GM18517 (cell line): ENCODE data around the gene MRPL42.
"Not testable (repeated sequence)": the region's sequence is repeated elsewhere in the genome, so short reads cannot be mapped to it uniquely, and the experiment has no call there.

Experiments used
- ATAC-seq: cut with Tn5 transposase; IDR thresholded peaks from one replicate; pipeline ENCODE4 v1.9.1; 2021; ENCODE audit warnings: mild to moderate bottlenecking, moderate library complexity; ENCODE audit not compliant: unreplicated experiment

The MRPL42 gene

DNA sequence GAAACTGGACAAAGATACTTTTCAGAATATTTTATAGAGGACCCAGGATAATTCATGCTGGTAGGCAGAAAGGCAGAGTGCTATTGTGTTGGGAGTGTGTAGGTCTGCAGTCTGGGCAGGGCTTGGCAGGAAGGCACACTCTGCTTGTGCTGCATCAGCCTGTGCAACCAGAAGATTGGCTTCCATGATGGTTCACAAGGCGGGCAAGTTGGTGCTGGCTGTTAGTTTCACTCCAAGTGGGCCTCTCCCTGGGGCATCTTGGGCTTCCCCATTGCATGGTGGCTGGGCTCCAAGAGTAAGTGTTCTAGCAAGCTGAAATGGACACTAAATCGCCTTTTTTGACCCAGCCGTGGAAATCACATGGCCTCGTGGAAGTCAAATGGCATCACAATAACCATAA lies 23.7 kb upstream of the MRPL42 start:
- no peak for ATAC-seq

DNA sequence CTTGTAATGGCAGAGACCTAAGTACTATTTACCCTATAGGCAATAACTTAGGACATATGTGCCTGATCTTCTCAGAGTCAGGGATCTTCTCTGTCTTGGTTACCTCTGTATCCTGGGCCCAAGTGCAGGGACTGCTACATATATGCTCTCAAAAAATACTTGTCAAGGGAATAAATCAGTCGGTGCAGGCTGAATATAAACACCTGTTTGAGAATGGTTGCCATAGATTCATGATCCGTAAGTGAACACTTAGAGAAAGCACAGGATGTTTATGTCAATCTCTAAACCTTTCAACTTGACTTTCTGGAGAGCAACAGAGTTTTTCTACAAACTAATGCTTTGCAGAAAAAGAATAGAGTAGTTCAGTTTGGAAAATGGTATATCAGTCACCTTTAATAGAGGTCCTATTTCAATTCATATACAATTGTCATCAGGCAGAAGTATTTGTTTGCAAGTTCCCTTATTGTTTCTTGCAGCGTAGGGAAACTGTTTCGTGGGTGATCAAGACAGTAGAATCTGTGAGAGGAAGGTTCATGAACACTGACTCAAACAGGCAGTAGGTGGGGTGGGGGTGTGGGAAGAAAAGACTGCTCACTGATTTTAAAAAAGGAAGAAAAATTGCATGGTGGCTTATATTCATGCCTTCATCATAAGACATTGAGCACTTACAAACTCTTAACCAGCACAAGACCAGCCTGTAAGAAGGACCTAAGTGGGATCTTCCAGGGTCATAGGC lies 19.6 kb upstream of the MRPL42 start:
- no peak for ATAC-seq

DNA sequence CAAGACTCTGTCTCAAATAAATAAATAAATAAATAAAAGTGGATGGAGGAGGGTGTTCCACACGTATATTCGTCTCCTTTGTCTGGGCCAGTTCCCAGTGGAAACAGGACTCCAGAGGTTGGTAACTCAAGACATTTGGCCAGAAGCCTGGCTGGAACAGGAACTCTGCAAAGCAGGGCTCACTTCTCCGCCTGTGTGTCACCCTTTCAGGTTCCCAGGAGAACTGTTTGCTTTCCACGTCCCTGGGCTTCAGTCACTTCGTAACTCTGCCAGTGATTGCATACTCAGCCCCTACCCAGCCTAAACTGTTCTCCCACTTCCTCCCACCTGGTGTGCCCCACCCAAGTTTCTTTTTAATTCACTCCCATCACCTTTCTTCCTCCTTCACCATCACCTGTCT lies 18.5 kb upstream of the MRPL42 start:
- no peak for ATAC-seq

DNA sequence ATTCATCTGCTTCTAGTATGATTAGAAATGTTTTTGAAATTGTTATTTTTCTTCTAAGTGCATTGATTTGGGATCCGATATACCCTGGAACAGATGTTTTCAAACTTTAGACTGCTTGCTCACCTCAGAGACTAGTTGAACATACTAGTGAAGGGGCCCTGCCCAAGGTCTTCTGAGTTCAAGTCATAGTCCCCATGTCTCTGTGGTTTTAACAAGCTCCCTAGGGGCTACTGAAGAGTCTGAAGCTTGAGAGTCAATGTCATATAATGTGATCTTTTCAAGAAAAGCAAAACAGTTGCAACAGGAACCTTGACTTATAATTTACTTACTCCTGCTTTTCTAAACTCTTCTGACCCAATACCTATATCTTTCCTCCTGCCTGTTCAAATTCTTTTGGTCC lies 18.0 kb upstream of the MRPL42 start:
- peak; percentile 91 for ATAC-seq

DNA sequence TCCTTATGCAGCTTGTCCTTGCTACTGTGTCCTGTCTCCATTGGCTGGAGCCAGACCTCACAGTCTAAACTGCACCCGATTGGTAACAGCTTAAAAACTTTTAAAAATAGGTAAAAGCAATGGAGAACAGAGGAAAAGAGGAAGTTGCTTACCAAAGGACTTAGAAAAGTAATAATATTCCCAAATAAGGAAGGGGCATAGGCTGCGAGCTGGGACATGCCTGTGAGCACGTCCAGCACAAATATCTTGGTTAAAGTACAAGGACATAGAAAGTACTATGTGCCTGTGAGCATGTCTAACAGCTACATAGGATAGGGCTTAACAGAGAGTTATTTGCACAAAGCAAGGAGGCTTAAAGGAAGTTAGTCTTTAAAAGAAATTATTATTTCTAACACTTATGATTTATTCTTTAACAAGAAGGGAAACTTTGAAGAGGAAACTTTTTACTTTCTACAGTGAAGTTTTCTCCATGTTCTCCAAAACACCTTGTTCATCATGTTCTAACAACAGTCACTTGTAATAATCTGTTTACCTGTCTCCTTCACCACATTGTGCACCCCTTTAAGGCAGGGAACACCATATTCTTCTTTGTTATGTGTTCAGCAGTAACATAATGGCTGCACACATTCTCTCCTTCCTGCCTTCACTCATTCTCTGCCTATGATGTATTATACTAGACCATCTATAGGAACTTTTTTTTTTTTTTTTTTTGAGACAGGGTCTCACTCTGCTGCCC lies 15.7 kb upstream of the MRPL42 start:
- no peak for ATAC-seq

DNA sequence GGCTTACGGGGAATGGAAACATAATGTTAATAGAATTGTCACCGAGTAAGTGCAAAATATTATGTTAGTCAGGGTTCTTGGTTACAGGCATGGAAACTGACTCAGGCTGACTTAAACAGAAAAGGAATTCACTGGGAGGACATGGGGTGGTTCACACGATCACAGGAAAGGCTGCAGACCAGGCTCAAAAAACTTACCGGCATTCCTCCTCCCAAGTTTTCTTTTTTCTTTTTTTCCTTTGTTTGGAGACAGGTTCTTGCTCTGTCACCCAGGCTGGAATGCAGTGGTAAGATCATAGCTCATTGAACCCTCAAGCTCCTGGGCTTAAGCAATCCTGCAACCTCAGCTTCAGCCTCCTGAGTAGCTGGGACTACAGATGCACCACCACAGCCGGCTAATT lies 13.7 kb upstream of the MRPL42 start:
- no peak for ATAC-seq

DNA sequence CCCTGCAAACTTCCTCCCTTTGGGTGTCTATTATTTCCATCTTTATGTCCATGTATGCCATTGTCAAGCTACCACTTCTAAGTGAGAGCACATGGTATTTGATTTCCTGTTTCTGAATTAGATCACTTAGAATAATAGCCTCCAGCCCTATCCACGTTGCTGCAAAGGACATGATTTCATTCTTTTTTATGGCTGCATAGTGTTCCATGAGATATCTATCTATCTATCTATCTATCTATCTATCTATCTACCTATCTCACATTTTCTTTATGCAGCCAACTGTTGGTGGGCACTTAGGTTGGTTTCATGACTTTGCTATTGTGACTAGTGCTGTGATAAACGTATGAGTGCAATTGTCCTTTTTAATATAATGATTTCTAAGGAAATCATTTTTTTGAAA lies 11.2 kb upstream of the MRPL42 start:
- ATAC-seq, result no peak

DNA sequence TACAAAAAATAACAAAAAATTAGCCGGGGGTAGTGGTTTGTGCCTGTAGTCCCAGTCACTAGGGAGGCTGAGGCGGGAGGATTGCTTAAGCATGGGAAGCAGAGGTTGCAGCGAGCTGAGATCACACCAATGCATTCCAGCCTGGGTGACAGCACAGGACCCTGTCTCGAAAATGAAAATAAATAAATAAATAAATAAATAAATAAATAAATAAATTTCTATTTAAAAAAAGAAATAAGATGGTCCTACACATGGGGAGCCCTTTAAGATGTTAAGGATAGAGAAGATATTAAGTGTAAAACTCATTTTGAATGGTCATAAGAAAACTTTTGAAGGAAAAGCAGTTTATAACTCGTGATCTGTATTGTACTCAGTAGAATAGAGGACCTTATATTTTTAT lies 8.2 kb upstream of the MRPL42 start:
- no peak for ATAC-seq

DNA sequence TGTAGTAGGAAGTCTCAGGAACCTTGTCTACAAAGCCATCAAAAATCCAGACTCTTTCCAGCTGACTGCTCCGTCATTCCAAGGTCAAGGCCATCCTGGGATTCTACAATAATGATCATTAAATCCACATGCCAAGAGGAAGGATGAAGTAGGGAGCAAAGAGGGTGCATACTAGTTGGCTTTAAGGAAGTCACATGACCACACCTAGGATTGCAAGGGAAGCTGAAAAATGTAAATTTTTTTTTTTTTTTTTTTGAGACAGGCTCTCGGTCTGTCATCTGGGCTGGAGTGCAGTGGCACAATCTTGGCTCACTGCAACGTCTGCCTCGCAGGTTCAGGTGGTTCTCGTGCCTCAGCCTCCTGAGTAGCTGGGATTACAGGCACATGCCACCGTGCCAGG lies 7.3 kb upstream of the MRPL42 start:
- no peak for ATAC-seq

DNA sequence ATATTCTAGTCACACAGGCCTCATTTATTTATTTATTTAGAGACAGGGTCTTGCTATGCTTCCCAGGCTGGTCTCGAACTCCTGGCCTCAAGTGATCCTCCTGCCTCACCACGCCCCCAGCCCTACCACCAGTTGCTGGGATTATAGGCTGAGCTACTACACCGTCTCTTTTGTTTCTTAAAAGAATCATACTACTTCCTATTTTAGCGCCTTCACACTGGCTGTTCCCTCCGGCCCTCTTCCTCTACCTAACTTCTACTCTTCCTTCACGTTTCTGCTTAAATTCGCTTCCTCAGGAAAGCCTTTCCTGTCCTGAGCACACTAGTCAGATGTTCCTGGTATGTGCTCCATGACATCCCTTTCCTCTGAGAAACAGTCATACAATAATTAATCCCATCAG lies 6.4 kb upstream of the MRPL42 start:
- no peak for ATAC-seq

DNA sequence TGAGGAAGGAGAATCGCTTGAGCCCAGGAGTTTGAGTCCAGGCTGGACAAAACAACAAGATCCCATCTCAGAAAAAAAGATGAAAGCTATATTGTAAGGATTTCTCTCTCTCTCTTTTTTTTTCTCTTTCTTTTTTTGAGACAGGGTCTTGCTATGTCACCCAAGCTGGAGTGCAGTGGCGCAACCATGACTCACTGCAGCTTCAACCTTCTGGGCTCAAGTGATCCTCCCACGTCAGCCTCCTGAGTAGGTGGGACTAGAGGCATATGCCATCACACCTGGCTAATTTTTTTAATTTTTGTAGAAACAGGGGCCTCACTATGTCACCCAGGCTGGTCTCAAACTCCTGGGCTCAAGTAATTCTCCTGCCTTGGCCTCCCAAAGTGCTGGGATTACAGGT lies 5.8 kb upstream of the MRPL42 start:
- no peak for ATAC-seq

DNA sequence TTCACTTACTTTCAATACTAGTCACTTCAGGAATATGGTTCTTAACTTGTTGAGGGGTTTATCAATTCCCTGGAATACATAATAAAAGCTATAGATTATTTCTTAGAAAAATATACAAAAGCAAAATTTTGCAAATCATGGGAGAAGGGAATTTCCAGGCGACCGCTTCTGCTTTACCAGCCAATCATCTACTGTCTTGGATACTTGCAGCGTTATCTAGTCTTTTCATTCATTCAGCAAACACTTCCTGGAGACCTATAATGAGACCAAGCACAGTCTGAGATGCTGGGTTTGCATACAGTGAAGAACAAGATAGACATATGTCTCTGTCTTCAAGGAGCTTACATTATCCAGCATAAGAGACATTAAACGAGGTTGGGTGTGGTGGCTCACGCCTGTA lies 1.5 kb upstream of the MRPL42 start:
- no peak for ATAC-seq

DNA sequence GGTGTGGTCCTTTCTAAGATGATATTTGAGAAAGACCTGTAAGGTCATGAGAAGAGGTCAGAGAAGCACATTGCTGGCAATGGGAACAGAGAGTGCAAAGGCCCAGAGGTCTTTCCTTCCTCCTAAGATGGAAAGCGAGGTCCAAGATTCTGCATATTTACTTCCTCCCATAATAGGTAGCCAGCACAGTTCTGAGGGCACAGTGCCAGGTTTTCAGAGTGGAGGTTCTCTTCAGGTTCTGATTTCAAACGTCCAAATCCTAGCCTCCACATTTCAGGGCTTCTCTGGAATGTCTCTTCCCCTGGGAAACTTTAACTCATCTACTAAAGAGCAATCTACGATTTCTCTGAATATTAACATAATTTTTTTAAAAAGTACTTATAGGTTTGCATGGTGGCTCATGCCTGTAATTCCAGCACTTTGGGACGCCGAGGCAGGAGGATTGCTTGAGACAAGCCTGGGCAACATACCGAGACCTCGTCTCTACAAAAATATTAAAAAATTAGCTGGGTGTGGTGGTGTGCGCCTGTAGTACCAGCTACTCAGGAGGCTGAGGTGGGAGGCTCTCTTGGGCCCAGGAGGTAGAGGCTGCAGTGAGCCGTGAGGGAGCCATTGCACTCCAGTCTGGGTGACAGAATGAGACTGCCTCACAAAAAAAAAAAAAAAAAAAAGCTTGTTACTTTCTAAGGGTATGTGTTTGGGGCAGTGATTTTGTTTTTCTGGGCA lies 526 bp upstream of the MRPL42 start:
- no peak for ATAC-seq

DNA sequence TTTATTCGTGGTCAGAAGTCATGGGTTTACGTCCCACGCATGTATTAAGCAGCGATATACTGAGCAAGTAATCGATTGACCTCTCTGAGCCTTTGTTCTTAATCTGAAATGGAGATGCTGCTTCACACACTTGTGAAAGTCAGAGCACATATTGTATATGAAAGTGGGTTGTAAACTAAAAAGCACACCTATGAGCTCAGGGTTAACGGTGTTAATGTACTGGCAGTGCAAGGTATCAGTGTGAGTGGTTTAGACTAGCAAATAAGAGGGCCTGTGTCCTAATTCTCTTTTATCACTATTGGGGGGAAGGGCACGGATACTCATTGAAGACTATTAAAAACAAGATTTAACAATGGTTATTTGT lies 676 bp downstream of the MRPL42 start:
- peak; percentile 22 for ATAC-seq

DNA sequence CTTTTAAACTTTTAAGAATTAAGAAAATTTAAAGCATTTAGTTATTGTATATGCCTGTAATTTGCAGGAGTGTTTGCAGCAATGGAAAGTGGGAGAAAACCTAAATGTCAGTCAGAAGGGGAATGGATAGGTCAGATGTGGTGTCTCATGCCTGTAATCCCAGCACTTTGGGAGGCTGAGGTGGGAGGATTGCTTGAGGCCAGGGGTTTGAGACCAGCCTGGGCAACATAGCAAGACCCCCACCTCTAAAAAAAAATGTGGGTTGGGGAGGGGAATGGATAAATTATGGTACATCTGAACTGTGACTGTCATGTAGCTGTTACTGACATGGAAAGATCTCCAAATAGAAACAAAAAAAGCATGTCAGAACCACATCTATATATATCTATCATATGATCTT lies 2.1 kb downstream of the MRPL42 start:
- ATAC-seq, result no peak

DNA sequence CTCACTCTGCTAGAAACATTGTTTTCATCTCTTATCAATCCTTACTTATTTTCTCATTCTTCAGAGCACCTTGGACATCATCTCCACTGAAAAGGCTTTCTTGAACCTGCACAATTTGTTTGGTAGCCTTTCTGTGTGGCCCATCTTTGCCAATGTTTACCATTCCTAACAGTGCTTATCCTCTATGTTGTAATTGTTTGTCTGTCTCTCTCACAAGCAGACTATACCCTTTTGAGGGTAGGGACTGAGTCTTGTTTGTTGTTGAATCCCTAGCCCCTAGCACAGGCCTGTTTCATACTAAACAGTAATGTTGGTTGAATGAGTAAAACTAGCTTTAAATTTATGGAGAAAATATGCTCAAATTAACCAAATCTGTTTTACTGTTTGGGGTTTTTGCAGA lies 9.2 kb downstream of the MRPL42 start:
- no peak for ATAC-seq

DNA sequence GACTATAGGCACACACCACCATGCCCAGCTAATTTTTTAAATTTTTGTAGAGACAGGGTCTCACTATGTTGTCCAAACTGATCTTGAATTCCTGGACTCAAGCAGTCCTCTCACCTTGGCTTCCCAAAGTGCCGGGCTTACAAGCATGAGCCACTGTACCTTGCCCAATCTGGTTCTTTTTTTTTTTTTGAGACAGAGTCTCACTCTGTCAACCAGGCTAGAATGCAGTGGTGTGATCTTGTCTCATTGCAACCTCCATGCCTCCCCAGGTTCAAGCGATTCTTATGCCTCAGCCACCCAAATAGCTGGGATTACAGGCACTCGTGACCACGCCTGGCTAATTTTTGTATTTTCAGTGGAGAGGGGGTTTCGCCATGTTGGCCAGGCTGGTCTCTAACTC lies 15.4 kb downstream of the MRPL42 start:
- ATAC-seq, result no peak

DNA sequence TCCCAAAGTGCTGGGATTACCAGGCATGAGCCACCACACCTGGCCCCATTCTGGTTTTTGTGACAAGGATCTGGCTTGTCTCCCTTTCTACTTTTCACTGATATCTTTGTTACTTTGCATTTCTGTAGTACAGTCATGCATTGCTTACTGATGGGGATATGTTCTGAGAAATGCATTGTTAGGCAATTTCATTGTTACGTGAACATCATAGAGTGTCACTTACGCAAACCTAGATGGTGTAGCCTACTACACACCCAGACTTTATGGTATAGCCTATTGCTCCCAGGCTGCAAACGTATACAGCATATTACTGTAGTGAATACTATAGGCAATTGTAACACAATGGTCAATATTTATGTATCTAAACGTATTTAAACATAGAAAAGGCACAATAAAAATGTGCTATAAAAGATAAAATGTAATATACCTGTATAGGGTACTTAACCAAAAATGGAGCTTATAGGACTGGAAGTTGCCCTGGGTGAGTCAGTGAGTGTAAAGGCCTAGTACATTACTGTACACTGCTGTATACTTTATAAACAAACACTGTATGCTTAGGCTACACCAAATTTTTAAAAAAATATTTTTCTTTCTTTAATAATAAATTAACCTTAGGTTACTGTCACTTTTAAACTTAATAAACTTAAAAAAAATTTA lies 16.0 kb downstream of the MRPL42 start:
- ATAC-seq, result no peak

DNA sequence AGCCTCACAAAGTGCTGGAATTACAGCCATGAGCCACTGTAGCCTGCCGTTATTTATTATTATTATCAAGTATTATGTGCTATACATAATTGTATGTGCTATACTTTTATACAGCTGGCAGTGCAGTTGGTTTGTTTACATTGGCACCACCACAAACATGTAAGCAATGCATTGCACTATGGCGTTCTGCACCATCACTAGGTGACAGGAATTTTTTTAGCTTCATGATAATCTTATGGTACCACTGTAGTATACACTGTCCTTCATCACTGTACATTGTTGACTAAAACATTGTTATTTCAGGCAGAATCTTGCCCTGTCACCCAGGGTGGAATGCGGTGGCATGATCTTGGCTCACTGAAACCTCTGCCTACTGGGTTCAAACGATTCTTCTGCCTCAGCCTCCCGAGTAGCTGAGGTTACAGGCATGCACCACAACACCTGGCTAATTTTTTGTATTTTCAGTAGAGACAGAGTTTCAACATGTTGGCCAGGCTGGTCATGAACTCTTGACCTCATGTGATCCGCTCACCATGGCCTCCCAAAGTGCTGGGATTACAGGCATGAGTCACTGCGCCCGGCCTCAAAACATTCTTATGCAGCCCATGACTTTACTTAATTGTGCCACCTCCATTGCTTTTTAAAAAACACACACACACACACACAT lies 17.1 kb downstream of the MRPL42 start:
- ATAC-seq, result no peak

DNA sequence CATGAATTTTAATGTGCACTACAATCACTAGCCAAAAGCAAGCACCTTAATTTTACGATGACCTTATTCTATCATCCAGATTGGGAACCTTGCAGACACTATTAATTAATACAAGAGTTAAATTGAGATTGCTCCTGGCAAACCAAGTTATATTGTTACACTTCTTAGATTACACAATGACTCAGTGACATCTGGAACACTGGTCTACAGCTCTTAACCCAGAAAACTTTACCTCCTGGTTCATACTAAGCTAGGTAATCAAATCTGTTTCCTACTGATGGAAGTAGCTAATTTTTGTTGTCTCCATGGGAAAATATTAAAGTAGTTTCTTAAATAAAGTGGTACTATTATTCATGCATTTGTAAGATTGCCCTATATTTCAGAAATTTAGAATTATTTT lies 25.5 kb downstream of the MRPL42 start:
- not testable (repeated sequence) for ATAC-seq

DNA sequence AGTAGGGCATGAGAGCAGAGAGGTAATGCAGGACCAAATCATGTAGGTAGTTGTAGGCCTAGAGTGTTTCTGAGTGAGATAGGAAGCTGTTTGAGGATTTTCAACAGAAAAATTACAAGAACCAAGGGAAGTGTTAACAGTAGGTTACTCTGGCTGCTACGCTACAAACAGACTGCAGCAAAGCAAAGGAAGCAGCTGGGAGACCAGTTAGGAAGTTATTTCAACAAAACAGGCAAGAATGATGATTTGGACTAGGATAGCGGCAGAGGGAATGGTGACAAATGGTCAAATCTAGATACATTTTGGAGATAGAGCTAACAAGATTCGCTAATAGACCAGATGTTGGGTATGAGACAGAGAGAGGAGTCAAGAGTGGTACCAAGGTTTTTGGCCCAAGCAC lies 26.8 kb downstream of the MRPL42 start:
- ATAC-seq, result no peak
